ENCODE data around the gene VWDE.
A peak's percentile ranks its signal among the peaks of the same experiment; 100 is the strongest.

The VWDE gene

DNA sequence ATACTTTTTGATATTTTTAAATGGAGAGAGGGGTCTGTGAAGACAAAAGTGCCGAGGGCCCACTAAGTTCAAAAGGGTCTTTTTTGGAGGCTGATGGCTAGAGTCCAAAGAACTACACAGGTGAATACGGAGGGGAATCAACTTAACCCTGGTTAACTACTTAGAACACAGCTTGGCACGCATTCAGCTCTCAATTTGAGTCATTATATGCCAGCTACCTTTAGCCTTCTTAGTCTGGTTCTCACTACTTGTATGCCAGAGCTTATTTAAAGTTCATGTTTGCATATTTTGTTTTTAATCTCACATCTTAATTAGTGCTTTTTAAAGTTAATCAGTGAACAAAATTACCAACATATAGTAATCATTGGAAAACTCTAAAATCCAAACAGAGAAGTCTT lies 80.8 kb downstream of the VWDE start:
- DNase-seq (ENCODE audit: extremely low read depth, insufficient read length): peak; percentile 18
- Histone ChIP-seq H3K4me3 (replicated peaks; ENCODE audit: low read depth, low read length) (no peak overlapping the region), H3K36me3 (ENCODE audit: control insufficient read depth, insufficient read depth, low read length) (no peaks in the 10 kb centered on the region), H3K27me3 (replicated peaks; ENCODE audit: control insufficient read depth, insufficient read depth, low read length) (no peaks in the 10 kb centered on the region)
- TF ChIP-seq, protein P1, sequence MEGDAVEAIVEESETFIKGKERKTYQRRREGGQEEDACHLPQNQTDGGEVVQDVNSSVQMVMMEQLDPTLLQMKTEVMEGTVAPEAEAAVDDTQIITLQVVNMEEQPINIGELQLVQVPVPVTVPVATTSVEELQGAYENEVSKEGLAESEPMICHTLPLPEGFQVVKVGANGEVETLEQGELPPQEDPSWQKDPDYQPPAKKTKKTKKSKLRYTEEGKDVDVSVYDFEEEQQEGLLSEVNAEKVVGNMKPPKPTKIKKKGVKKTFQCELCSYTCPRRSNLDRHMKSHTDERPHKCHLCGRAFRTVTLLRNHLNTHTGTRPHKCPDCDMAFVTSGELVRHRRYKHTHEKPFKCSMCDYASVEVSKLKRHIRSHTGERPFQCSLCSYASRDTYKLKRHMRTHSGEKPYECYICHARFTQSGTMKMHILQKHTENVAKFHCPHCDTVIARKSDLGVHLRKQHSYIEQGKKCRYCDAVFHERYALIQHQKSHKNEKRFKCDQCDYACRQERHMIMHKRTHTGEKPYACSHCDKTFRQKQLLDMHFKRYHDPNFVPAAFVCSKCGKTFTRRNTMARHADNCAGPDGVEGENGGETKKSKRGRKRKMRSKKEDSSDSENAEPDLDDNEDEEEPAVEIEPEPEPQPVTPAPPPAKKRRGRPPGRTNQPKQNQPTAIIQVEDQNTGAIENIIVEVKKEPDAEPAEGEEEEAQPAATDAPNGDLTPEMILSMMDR (IDR thresholded peaks at IDR 0.05; ENCODE audit: insufficient read depth, low read length, poor library complexity, severe bottlenecking): no peak

DNA sequence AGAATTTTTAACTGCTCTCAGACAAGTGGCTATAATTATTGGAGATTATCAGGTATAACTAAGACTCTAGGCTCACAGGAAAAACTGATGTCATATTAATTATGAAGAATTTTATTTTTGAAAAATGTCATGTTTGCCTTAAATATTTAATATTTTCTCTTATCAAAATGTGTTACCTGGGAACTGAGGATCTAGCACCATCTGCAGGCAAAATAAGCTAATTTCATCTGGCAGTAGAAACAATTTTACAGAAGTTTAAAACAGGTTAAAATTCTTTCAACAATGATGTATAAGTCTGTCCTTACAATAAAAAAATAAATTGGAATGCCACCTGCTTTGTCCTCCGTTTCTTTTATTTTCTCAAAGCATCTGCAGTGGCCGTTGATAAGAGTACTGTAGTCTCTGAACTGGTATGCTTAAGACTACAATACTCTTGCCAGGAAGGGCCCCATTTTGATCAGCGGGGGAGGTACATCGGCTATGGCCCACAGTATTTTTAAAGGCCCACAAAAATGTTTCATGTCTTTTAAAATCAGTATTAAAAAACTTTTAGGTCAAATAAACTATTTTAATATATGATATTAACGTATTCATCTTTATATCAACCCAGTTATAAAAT lies 81.3 kb downstream of the VWDE start:
- Histone ChIP-seq H3K36me3 (ENCODE audit: control insufficient read depth, insufficient read depth, low read length) (no peaks in the 10 kb centered on the region), H3K27me3 (replicated peaks; ENCODE audit: control insufficient read depth, insufficient read depth, low read length) (no peaks in the 10 kb centered on the region), H3K4me3 (replicated peaks; ENCODE audit: low read depth, low read length) (no peak overlapping the region)
- TF ChIP-seq, protein P1 (IDR thresholded peaks at IDR 0.05; ENCODE audit: insufficient read depth, low read length, poor library complexity, severe bottlenecking): peak; percentile 49
- DNase-seq (ENCODE audit: extremely low read depth, insufficient read length): no peak

DNA sequence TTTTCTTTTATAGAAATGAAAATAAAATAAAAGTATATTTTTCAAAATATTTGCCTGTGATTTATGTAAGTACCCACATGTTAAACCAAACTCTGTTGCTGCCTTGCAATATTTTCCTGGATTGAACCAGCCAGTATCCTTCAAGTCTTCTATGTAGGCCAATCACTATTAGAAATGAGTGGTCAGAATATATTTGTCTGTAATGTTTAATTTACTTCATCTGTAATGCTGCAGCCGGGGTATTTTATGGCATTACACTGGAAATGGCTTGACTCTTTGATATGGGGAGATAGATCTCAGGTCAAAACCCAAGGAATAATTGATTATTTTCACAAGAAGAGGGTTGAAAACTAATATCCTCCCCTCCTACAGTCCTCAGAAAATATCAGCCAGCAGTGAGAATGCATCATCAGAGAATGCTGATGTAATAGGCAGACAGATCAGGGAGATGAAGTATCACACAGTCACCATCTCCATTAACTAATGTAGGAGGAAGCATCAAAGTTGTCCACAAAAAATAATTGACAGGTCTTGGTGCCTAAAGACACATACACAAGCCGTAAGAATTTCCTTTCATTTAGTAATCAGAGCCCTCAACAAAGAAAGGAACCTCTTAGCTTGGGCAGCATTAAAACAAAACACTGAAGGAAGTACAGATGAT lies 82.5 kb downstream of the VWDE start:
- no peak overlapping the region for H3K4me3 ChIP-seq (replicated peaks; ENCODE audit: low read depth, low read length)
- no peaks in the 10 kb centered on the region for H3K36me3 ChIP-seq (ENCODE audit: control insufficient read depth, insufficient read depth, low read length)
- H3K27me3 ChIP-seq (replicated peaks; ENCODE audit: control insufficient read depth, insufficient read depth, low read length): no peaks in the 10 kb centered on the region
- DNase-seq (ENCODE audit: extremely low read depth, insufficient read length): no peak
- TF ChIP-seq, protein P1 (IDR thresholded peaks at IDR 0.05; ENCODE audit: insufficient read depth, low read length, poor library complexity, severe bottlenecking): no peak

DNA sequence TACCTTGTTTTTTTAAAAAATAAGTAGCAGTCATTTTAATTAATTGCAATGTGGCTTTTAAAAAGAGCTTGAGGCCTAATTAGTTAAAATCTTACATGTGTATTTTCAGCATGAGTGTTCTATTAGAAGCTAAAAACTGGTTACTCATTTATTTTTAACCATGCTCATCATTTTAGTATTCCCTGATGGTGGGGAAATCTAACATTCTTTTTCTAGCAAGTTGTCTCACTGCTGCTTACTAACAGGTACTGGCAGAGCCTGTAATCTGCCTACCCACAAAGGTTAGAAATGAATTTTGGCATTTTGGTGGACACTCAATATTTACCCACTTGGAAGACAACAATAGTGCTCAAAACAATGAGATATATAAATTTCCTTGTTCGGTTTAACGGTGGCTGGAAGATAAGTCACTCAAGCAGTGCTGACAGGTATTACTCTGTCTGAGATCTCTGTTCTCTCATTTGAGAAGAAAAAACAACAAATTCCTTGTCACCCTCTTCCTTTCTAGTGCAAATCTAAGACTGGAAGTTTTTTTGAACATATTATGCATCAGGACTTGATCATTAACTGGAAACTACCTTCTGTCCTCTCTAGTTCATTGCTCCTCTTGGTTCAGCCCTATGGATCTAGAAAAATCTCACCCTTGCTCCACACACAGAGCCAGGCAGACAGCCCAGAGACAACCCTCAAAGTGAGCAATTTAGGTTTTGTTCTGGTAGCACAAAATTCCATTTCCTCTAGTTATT lies 83.3 kb downstream of the VWDE start:
- TF ChIP-seq, protein P1 (IDR thresholded peaks at IDR 0.05; ENCODE audit: insufficient read depth, low read length, poor library complexity, severe bottlenecking): no peak
- Histone ChIP-seq H3K4me3 (replicated peaks; ENCODE audit: low read depth, low read length) (no peak overlapping the region), H3K27me3 (replicated peaks; ENCODE audit: control insufficient read depth, insufficient read depth, low read length) (no peaks in the 10 kb centered on the region), H3K36me3 (ENCODE audit: control insufficient read depth, insufficient read depth, low read length) (no peaks in the 10 kb centered on the region)
- no peak for DNase-seq (ENCODE audit: extremely low read depth, insufficient read length)

DNA sequence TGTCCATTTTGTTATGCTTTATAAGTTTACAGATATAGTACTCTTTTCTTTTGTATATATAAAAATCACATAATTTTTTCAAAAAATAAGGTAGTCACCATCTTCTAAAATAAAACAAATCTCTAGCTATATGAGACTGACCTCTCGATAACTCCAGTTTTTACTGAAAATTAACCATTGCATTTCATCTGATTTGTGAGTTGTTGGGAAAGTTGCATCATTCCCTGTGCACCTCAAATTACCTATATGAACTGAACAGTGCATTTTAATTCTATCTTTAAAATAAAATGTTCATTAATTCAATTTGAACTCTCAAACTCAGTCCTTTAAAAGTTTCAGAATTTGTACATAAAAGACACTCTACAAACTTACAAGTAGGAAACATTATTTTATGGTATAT lies 86.0 kb downstream of the VWDE start:
- no peak overlapping the region for H3K4me3 ChIP-seq (replicated peaks; ENCODE audit: low read depth, low read length)
- no peaks in the 10 kb centered on the region for H3K36me3 ChIP-seq (ENCODE audit: control insufficient read depth, insufficient read depth, low read length)
- TF ChIP-seq, protein P1 (IDR thresholded peaks at IDR 0.05; ENCODE audit: insufficient read depth, low read length, poor library complexity, severe bottlenecking): no peak
- DNase-seq (ENCODE audit: extremely low read depth, insufficient read length): no peak
- H3K27me3 ChIP-seq (replicated peaks; ENCODE audit: control insufficient read depth, insufficient read depth, low read length): no peaks in the 10 kb centered on the region
